HCT116 (cell line): ENCODE data around the gene GFOD1. TPM values are rescaled to one million over a fixed set of nuclear protein-coding genes. Genes with fewer than 3 reads are reported as not detected.

ENCODE experiments used
- ATAC-seq: fragments of 200-7000 bp; cut with Tn5 transposase; 2 replicates; pipeline ENCODE4 v1.9.1; 2020; ENCODE audit warnings: mild to moderate bottlenecking, moderate library complexity
- BruUV-seq: library from RNA; stranded (reverse); fragments of 400-500 nt; replicated peaks from 2 replicates; lab custom pipeline; 2021; lab: Mats Ljungman, UMichigan
- CTCF ChIA-PET: fragments of 300-600 bp; sonication (Branson Sonifier 250); formaldehyde crosslinking; loops from one replicate; lab custom pipeline; 2021; ENCODE audit warnings: antibody characterized with exemption; lab: Charles Lee
- POLR2A ChIA-PET: fragments of 300-600, 350-600 bp; sonication (Branson Sonifier 250); formaldehyde crosslinking; loops from one replicate; lab custom pipeline; 2021; ENCODE audit warnings: antibody characterized with exemption; lab: Charles Lee
- RAD21 ChIA-PET, 2 experiments: fragments of 300-600 bp; sonication (Branson Sonifier 250); formaldehyde crosslinking; loops; one replicate each; lab custom pipeline; 2023; ENCODE audit warnings: low total read pairs in 2 of 2; ENCODE audit not compliant: uncharacterized antibody in 2 of 2, unreplicated experiment in 2 of 2, low non-redundant PET in 1 of 2; lab: Charles Lee
- DNase-seq: peaks from one replicate; pipeline ENCODE4 v3.0.0-alpha.2; 2010; ENCODE audit warnings: low read depth, low spot score
- H2AFZ ChIP-seq: fragments of 200-600 bp; shearing (Covaris generic), sonication (generic); 2 replicates; pipeline ENCODE4 v1.6.1; 2017; ENCODE audit warnings: low read depth, mixed run types, mixed read lengths, antibody characterized with exemption, low read length; ENCODE audit not compliant: poor library complexity, severe bottlenecking
- H3K27ac ChIP-seq: 2 replicates; pipeline ENCODE4 v1.5.1; 2012; ENCODE audit warnings: low read depth, low read length
- H3K27me3 ChIP-seq: fragments of 200-600 bp; sonication (generic); 2 replicates; pipeline ENCODE4 v1.6.1; 2016; ENCODE audit warnings: mixed run types, low read length, mixed read lengths; ENCODE audit not compliant: insufficient read depth
- H3K36me3 ChIP-seq, 2 experiments: fragments of 200-500 bp in 1 of 2; fragments of 200-600 bp in 1 of 2; sonication (Bioruptor generic) in 1 of 2; sonication (generic) in 1 of 2; 2 replicates each; pipeline versions ENCODE4 v1.5.1 to v1.6.1; 2014 to 2016; ENCODE audit warnings: low read length in 2 of 2, inconsistent platforms in 1 of 2, mixed read lengths in 1 of 2, mixed run types in 1 of 2; ENCODE audit not compliant: insufficient read depth in 2 of 2, control insufficient read depth in 1 of 2
- H3K4me1 ChIP-seq, 2 experiments: fragments of 200-600 bp in 1 of 2; sonication (generic) in 1 of 2; 2 replicates each; pipeline versions ENCODE4 v1.5.1 to v1.6.1; 2012 to 2017; ENCODE audit warnings: low read length in 2 of 2, inconsistent platforms in 1 of 2, mild to moderate bottlenecking in 1 of 2, mixed read lengths in 1 of 2, mixed run types in 1 of 2, moderate library complexity in 1 of 2; ENCODE audit not compliant: insufficient read depth in 2 of 2, control insufficient read depth in 1 of 2
- H3K4me2 ChIP-seq: fragments of 200-600 bp; sonication (generic); 2 replicates; pipeline ENCODE4 v1.6.1; 2017; ENCODE audit warnings: mixed run types, low read length, mixed read lengths
- H3K4me3 ChIP-seq, 2 experiments: fragments of 200-600 bp in 1 of 2; sonication (generic) in 1 of 2; replicated peaks in 1 of 2; 2 replicates each; pipeline ENCODE4 v1.5.1; 2011 to 2016; ENCODE audit warnings: low read length in 2 of 2, control low read depth in 1 of 2, low read depth in 1 of 2, mild to moderate bottlenecking in 1 of 2, mixed read lengths in 1 of 2, mixed run types in 1 of 2
- H3K79me2 ChIP-seq: fragments of 200-600 bp; sonication (generic); 2 replicates; pipeline ENCODE4 v1.6.1; 2017; ENCODE audit warnings: mild to moderate bottlenecking, mixed run types, low read length, moderate library complexity, mixed read lengths; ENCODE audit not compliant: insufficient read depth
- H3K9ac ChIP-seq: fragments of 200-600 bp; sonication (generic); 2 replicates; pipeline ENCODE4 v1.6.1; 2016; ENCODE audit warnings: low read length, mixed read lengths
- H3K9me2 ChIP-seq: fragments of 200-600 bp; sonication (generic), shearing (Covaris generic); 2 replicates; pipeline ENCODE4 v1.6.1; 2017; ENCODE audit warnings: mixed run types, mild to moderate bottlenecking, moderate library complexity; ENCODE audit not compliant: insufficient read depth
- H3K9me3 ChIP-seq, 2 experiments: fragments of 200-500 bp in 1 of 2; fragments of 200-600 bp in 1 of 2; sonication (Bioruptor generic) in 1 of 2; sonication (generic) in 1 of 2; 2 replicates each; pipeline ENCODE4 v1.6.1; 2014 to 2017; ENCODE audit warnings: low read length in 2 of 2, mixed read lengths in 2 of 2, inconsistent platforms in 1 of 2, low read depth in 1 of 2, mild to moderate bottlenecking in 1 of 2, mixed run types in 1 of 2, moderate library complexity in 1 of 2; ENCODE audit not compliant: control insufficient read depth in 1 of 2, insufficient read depth in 1 of 2
- H4K20me1 ChIP-seq: fragments of 200-600 bp; sonication (generic), shearing (Covaris generic); 2 replicates; pipeline ENCODE4 v1.6.1; 2017; ENCODE audit warnings: mixed run types, mild to moderate bottlenecking, moderate library complexity; ENCODE audit not compliant: insufficient read depth
- CBX3 ChIP-seq: IDR thresholded peaks from 2 replicates; pipeline ENCODE4 v1.6.1; 2012; ENCODE audit warnings: low read depth
- CEBPB ChIP-seq: IDR thresholded peaks from 2 replicates; pipeline ENCODE4 v1.6.1; 2012; ENCODE audit warnings: low read depth
- EGR1 ChIP-seq: IDR thresholded peaks from 2 replicates; pipeline ENCODE4 v1.6.1; 2012; ENCODE audit warnings: low read depth
- EZH2 ChIP-seq: fragments of 200-600 bp; sonication (generic); IDR thresholded peaks from 2 replicates; pipeline ENCODE4 v1.6.1; 2017; ENCODE audit warnings: antibody characterized with exemption, mixed run types
- JUND ChIP-seq: IDR thresholded peaks from 2 replicates; pipeline ENCODE4 v1.6.1; 2012
- POLR2A ChIP-seq: IDR thresholded peaks from 2 replicates; pipeline ENCODE4 v1.7.0; 2011; ENCODE audit warnings: borderline replicate concordance; ENCODE audit not compliant: insufficient read depth, insufficient read length; ENCODE audit errors: extremely low read depth
- POLR2AphosphoS5 ChIP-seq: IDR thresholded peaks from 2 replicates; pipeline ENCODE4 v1.6.1; 2011; ENCODE audit warnings: mild to moderate bottlenecking, low read depth, low read length, moderate library complexity
- RAD21 ChIP-seq: IDR thresholded peaks from 2 replicates; pipeline ENCODE4 v1.6.1; 2012; ENCODE audit warnings: low read depth, mild to moderate bottlenecking
- SIN3A ChIP-seq: IDR thresholded peaks from 2 replicates; pipeline ENCODE4 v1.6.1; 2012; ENCODE audit warnings: low read depth
- SP1 ChIP-seq: IDR thresholded peaks from 2 replicates; pipeline ENCODE4 v1.6.1; 2012; ENCODE audit warnings: low read depth
- TCF7L2 ChIP-seq: IDR thresholded peaks from 2 replicates; pipeline ENCODE4 v1.7.0; 2011; ENCODE audit warnings: borderline replicate concordance, inconsistent platforms; ENCODE audit not compliant: insufficient read depth, insufficient read length; ENCODE audit errors: extremely low read depth
- YY1 ChIP-seq: IDR thresholded peaks from 2 replicates; pipeline ENCODE4 v1.6.1; 2011; ENCODE audit warnings: low read length, low read depth, moderate library complexity, mild to moderate bottlenecking; ENCODE audit not compliant: insufficient replicate concordance; ENCODE audit errors: extremely low read depth
- ZFX ChIP-seq: fragments of 450-650 bp; IDR thresholded peaks from 2 replicates; pipeline ENCODE4 v1.6.1; 2017
- ZNF274 ChIP-seq: fragments of 200-500 bp; sonication (Bioruptor generic); IDR thresholded peaks from 2 replicates; pipeline ENCODE4 v1.6.1; 2014; ENCODE audit warnings: mild to moderate bottlenecking, low read depth, low read length, inconsistent platforms
- intact Hi-C: fragments of 100-400 bp; cut with micrococcal nuclease; formaldehyde crosslinking; loops from 2 replicates; pipeline ENCODE4 v1.10.0; 2022
- total RNA-seq: library from RNA; stranded (reverse); gene quantifications from one replicate; pipeline ENCODE4 v1.2.1, GENCODE V29; 2021; ENCODE audit not compliant: unreplicated experiment
- TF ChIP-seq, protein P1 (sequence below), 3 experiments: fragments of 200-600 bp in 1 of 3; sonication (generic) in 1 of 3; IDR thresholded peaks in 2 of 3; conservative IDR thresholded peaks in 1 of 3; 2 replicates each; pipeline ENCODE4 v1.5.1; 2012 to 2017; ENCODE audit warnings: low read depth in 2 of 3, low read length in 2 of 3, antibody characterized with exemption in 1 of 3, borderline replicate concordance in 1 of 3, control low read depth in 1 of 3, mild to moderate bottlenecking in 1 of 3, mixed read lengths in 1 of 3, mixed run types in 1 of 3, moderate library complexity in 1 of 3; ENCODE audit not compliant: insufficient read depth in 1 of 3

Gene GFOD1
- total RNA-seq, 1 experiment from 2014 or later, result 3.8 TPM

DNA sequence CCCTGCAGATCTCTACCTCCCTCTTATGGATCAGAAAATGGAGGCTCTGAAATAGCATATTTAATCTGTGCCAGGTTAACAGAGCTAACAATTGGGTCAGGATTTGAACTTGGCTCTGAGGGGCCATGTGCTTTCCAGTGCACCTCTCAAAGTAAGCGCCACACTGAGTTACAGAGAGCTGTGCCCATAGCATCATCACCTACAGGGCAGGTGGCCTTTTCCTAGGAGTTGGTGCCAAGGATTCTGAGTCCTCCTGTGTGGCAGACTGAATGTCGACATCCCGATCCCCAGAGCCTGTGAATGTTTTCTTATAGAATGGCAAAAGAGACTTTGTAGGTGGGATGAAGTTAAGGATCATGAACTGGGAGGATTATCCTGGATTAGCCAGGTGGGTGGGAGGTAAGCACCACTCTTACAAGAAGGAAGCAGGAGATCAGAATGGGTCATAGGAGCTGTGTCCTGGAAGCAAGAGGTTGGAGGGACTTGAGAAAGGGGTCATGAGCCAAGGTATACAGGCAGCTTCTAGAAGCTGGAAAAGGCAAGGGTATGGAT is 91.1 kb downstream of the GFOD1 start:
- Histone ChIP-seq H3K4me2 (no peak overlapping the region), H3K4me1 (peaks cover 5 to 23% of the 10 kb centered on the region in 2 experiments), H4K20me1 (no peaks in the 10 kb centered on the region), H3K9ac (no peak overlapping the region), H2AFZ (no peak overlapping the region), H3K4me3 (no peak overlapping the region), H3K79me2 (no peaks in the 10 kb centered on the region), H3K27me3 (no peaks in the 10 kb centered on the region), H3K36me3 (no peaks in the 10 kb centered on the region), H3K9me2 (no peaks in the 10 kb centered on the region), H3K27ac (no peak overlapping the region), H3K9me3 (no peaks in the 10 kb centered on the region)
- no peak for DNase-seq
- TF ChIP-seq SIN3A (no peak), RAD21 (no peak), SP1 (no peak)
- BruUV-seq, result no TSS peak
- ChIA-PET CTCF (no interaction called here), POLR2A (no interaction called here), RAD21 (no interaction called here)
- intact Hi-C loops, result no loop called here
- ATAC-seq, result no peak

DNA sequence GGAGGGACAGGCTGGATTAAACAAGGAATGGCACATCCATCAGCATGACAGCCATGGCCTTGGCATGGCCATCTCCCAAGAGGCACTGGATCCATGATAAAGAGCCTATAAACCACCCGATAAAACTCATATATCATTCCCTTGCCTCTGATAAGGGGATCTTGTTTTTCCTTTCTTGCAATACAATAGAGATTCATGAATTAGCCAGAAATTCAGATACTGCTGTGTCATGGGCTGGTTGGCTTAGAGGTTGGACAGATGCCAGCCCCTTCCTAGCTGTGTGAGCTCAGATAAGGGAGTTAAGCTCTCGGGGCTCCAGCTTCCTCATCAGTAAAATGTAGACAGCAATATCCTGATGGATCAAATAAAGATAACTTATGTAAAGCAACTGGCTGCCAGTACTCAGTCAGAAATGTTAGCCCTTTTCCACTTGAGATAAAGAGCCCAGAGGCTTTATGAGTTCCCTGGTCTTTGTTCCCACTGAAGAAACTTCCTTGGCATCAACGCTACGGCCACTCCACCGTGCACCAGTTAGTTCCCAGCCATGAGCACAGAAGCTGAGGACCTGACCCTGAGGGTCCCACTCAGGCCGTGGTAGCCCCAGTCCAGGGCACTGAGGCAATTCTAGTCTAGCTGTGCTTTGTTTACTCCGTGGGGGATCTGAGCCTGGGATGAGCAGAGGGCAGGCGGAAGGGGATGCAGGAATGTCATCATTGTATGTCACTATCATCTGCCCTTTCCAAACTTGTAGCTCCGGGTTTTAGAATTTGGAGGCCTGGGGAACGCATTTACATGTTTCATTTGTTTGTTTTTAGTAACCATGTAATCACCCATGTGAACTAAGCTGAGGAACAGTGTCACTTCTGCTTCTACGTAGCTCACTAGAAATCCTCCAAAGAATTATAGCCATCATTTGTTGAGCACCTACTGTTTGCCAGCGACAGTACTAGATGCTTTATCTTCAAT is 91.8 kb downstream of the GFOD1 start:
- H2AFZ ChIP-seq, result no peak overlapping the region
- ChIA-PET CTCF (no interaction called here), POLR2A (no interaction called here)

More for the DNA sequence above, 91.8 kb downstream of the GFOD1 start:
- ATAC-seq (no peak), DNase-seq (no peak)
- no peak overlapping the region for H3K27ac ChIP-seq
- H3K27me3 ChIP-seq, result no peaks in the 10 kb centered on the region
- no peaks in the 10 kb centered on the region for H3K9me2 ChIP-seq
- RAD21 ChIA-PET, result no interaction called here
- intact Hi-C loops, result no loop called here
- no peaks in the 10 kb centered on the region for H3K36me3 ChIP-seq
- no TSS peak for BruUV-seq
- peaks cover 5 to 23% of the 10 kb centered on the region in 2 experiments for H3K4me1 ChIP-seq
- H3K79me2 ChIP-seq, result no peaks in the 10 kb centered on the region
- TF ChIP-seq CEBPB, result no peak
- TF ChIP-seq POLR2A, result no peak
- TF ChIP-seq JUND, result no peak
- no peak for TF ChIP-seq ZFX
- no peak for TF ChIP-seq YY1
- TF ChIP-seq EGR1, result no peak
- no peak for TF ChIP-seq ZNF274
- TF ChIP-seq, protein P1, sequence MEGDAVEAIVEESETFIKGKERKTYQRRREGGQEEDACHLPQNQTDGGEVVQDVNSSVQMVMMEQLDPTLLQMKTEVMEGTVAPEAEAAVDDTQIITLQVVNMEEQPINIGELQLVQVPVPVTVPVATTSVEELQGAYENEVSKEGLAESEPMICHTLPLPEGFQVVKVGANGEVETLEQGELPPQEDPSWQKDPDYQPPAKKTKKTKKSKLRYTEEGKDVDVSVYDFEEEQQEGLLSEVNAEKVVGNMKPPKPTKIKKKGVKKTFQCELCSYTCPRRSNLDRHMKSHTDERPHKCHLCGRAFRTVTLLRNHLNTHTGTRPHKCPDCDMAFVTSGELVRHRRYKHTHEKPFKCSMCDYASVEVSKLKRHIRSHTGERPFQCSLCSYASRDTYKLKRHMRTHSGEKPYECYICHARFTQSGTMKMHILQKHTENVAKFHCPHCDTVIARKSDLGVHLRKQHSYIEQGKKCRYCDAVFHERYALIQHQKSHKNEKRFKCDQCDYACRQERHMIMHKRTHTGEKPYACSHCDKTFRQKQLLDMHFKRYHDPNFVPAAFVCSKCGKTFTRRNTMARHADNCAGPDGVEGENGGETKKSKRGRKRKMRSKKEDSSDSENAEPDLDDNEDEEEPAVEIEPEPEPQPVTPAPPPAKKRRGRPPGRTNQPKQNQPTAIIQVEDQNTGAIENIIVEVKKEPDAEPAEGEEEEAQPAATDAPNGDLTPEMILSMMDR (IDR thresholded peaks at IDR 0.05 in 2 of 3, conservative IDR thresholded peaks at IDR 0.05 in 1 of 3; ENCODE audit: borderline replicate concordance in 1 of 3, insufficient read depth in 1 of 3, low read depth in 2 of 3, low read length in 2 of 3), result no peak
- TF ChIP-seq EZH2, result no peak
- TF ChIP-seq CBX3, result no peak
- no peak for TF ChIP-seq TCF7L2
- no peak for TF ChIP-seq POLR2AphosphoS5
- no peaks in the 10 kb centered on the region for H4K20me1 ChIP-seq
- no peak overlapping the region for H3K4me2 ChIP-seq
- H3K4me3 ChIP-seq, result no peak overlapping the region
- H3K9ac ChIP-seq, result no peak overlapping the region
- no peaks in the 10 kb centered on the region for H3K9me3 ChIP-seq
